GM12878 (cell line): ENCODE results near the gene HOXC5. TPM values are rescaled to one million over a fixed set of nuclear protein-coding genes. Genes with fewer than 3 reads are reported as not detected.

Experiments used
- ATAC-seq: fragments of 200-7000 bp; cut with Tn5 transposase; 3 replicates; pipeline ENCODE4 v1.9.1; 2020; ENCODE audit warnings: mild to moderate bottlenecking, moderate library complexity
- BruUV-seq: library from RNA; stranded (reverse); fragments of 400-500 nt; replicated peaks from 2 replicates; lab custom pipeline; 2021; lab: Mats Ljungman, UMichigan
- CTCF ChIA-PET: fragments of 300-600 bp; sonication (Branson Sonifier 250); formaldehyde crosslinking; extraction: SDS; loops from one replicate; lab custom pipeline; 2021; ENCODE audit warnings: inconsistent platforms; lab: Yijun Ruan, JAX
- POLR2A ChIA-PET: fragments of 350-600 bp; formaldehyde crosslinking; extraction: SDS; loops from one replicate; lab custom pipeline; 2021; ENCODE audit warnings: inconsistent platforms; lab: Charles Lee
- RAD21 ChIA-PET: fragments of 300-600 bp; sonication (Branson Sonifier 250); formaldehyde crosslinking; loops from one replicate; lab custom pipeline; 2023; ENCODE audit warnings: antibody characterized with exemption; ENCODE audit not compliant: unreplicated experiment; lab: Charles Lee
- SMC1A ChIA-PET: fragments of 300-600 bp; sonication (Branson Sonifier 250); formaldehyde crosslinking; loops from one replicate; lab custom pipeline; 2023; ENCODE audit not compliant: unreplicated experiment, uncharacterized antibody; lab: Charles Lee
- DNase-seq: peaks from one replicate; pipeline ENCODE4 v3.0.0-alpha.2; 2011; ENCODE audit warnings: low read depth, low spot score
- FAIRE-seq: peaks from 3 replicates; lab custom pipeline; 2011; peaks lifted over from hg19 to GRCh38; lab: Jason Lieb, UNC
- H2AFZ ChIP-seq: 2 replicates; pipeline ENCODE4 v1.6.0; 2011; ENCODE audit warnings: low read depth, low read length, control low read depth; ENCODE audit not compliant: control insufficient read depth
- H3K27ac ChIP-seq: 2 replicates; pipeline ENCODE4 v1.5.1; 2011; ENCODE audit warnings: control low read depth; ENCODE audit not compliant: control insufficient read depth, insufficient read depth
- H3K27me3 ChIP-seq, 2 experiments: replicated peaks in 1 of 2; 2 replicates each; pipeline versions ENCODE4 v1.6.0 to v1.6.1; 2011; ENCODE audit warnings: low read length in 1 of 2; ENCODE audit not compliant: control insufficient read depth in 2 of 2, insufficient read depth in 2 of 2
- H3K36me3 ChIP-seq, 2 experiments: 2 replicates each; pipeline ENCODE4 v1.5.1; 2011; ENCODE audit warnings: low read length in 1 of 2; ENCODE audit not compliant: control insufficient read depth in 2 of 2, insufficient read depth in 2 of 2
- H3K4me1 ChIP-seq: 2 replicates; pipeline ENCODE4 v1.6.1; 2011; ENCODE audit warnings: mild to moderate bottlenecking, low read length, moderate library complexity, mixed read lengths; ENCODE audit not compliant: control insufficient read depth, insufficient read depth
- H3K4me2 ChIP-seq: 2 replicates; pipeline ENCODE4 v1.6.0; 2011; ENCODE audit warnings: control low read depth; ENCODE audit not compliant: control insufficient read depth, insufficient read depth
- H3K4me3 ChIP-seq: fragments of 200-600 bp; sonication (generic); 2 replicates; pipeline ENCODE4 v1.5.1; 2016
- H3K79me2 ChIP-seq: 2 replicates; pipeline ENCODE4 v1.6.0; 2011; ENCODE audit warnings: low read length; ENCODE audit not compliant: control insufficient read depth, insufficient read depth
- H3K9ac ChIP-seq: 2 replicates; pipeline ENCODE4 v1.8.0; 2011; ENCODE audit warnings: low read length, control low read depth, mixed read lengths; ENCODE audit not compliant: control insufficient read depth, insufficient read depth
- H3K9me3 ChIP-seq: replicated peaks from 3 replicates; pipeline ENCODE4 v1.5.1; 2011; ENCODE audit warnings: mild to moderate bottlenecking, low read length; ENCODE audit not compliant: control insufficient read depth, insufficient read depth
- H4K20me1 ChIP-seq: 2 replicates; pipeline ENCODE4 v1.6.0; 2011; ENCODE audit not compliant: control insufficient read depth, insufficient read depth
- BRCA1 ChIP-seq: IDR thresholded peaks from 2 replicates; pipeline ENCODE4 v1.6.1; 2011; ENCODE audit warnings: low read depth, low read length, improper control_type of control experiment
- CEBPB ChIP-seq, 2 experiments: fragments of 150-350 bp in 1 of 2; IDR thresholded peaks; 2 replicates each; pipeline ENCODE4 v1.6.1; 2012 to 2014; ENCODE audit warnings: low read depth in 2 of 2, low read length in 2 of 2, borderline replicate concordance in 1 of 2, inconsistent platforms in 1 of 2
- CREB1 ChIP-seq: IDR thresholded peaks from 2 replicates; pipeline ENCODE4 v1.6.1; 2012; ENCODE audit warnings: low read depth, mild to moderate bottlenecking, inconsistent platforms
- JUNB ChIP-seq: IDR thresholded peaks from 2 replicates; pipeline ENCODE4 v1.6.1; 2016; ENCODE audit warnings: antibody characterized with exemption, mild to moderate bottlenecking
- NFIC ChIP-seq: IDR thresholded peaks from 2 replicates; pipeline ENCODE4 v1.6.1; 2012; ENCODE audit warnings: low read depth, mild to moderate bottlenecking, inconsistent platforms, low read length, moderate library complexity
- NFYA ChIP-seq: IDR thresholded peaks from 2 replicates; pipeline ENCODE4 v1.6.1; 2011; ENCODE audit warnings: low read depth, mild to moderate bottlenecking, low read length, improper control_type of control experiment, borderline replicate concordance
- NR2F1 ChIP-seq: fragments of 450-650 bp; conservative IDR thresholded peaks from 2 replicates; pipeline ENCODE4 v1.6.1; 2017; ENCODE audit warnings: mild to moderate bottlenecking
- SREBF2 ChIP-seq: IDR thresholded peaks from 2 replicates; pipeline ENCODE4 v1.6.1; 2012; ENCODE audit warnings: mild to moderate bottlenecking, low read length
- TARDBP ChIP-seq: IDR thresholded peaks from 2 replicates; pipeline ENCODE4 v1.6.1; 2016; ENCODE audit warnings: borderline replicate concordance
- ZNF384 ChIP-seq: IDR thresholded peaks from 2 replicates; pipeline ENCODE4 v1.6.1; 2012; ENCODE audit warnings: low read depth, mild to moderate bottlenecking, low read length, improper control_type of control experiment, borderline replicate concordance
- WGBS: methylation state at CpG from one replicate; pipeline ENCODE4 v1.1.6; 2016; ENCODE audit warnings: low lambda C conversion rate; ENCODE audit not compliant: insufficient replicate concordance, insufficient coverage; ENCODE audit errors: missing lambda C conversion rate; 5-methylcytosine and 5-hydroxymethylcytosine counted together
- in situ Hi-C: fragments of 300-500 bp; cut with MboI; formaldehyde crosslinking; loops from 9 replicates; pipeline ENCODE4 v1.14.3; 2018; ENCODE audit warnings: mixed read lengths
- intact Hi-C: fragments of 100-400 bp; cut with micrococcal nuclease; formaldehyde crosslinking; loops from one replicate; pipeline ENCODE4 v1.14.2; 2022; ENCODE audit not compliant: unreplicated experiment
- polyA plus RNA-seq, 11 experiments: library from polyadenylated mRNA; depleted of rRNA in 4 of 11; unstranded in 6 of 11; stranded (reverse) in 5 of 11; fragments of >200 nt; fragmentation: Nextera tagmentation in 4 of 11; fragmentation: Illumina TruSeq in 1 of 11; extraction: Ambion mirVana in 4 of 11; extraction: Trizol in 1 of 11; gene quantifications; 1 replicate in 1 of 11; 2 replicates in 10 of 11; pipeline versions ENCODE4 v1.2.1 to v1.2.3, GENCODE V29; 2011 to 2016; ENCODE audit warnings: inconsistent platforms in 2 of 11, missing spikeins in 2 of 11, low read depth in 1 of 11
- total RNA-seq, 4 experiments: library from RNA; depleted of rRNA in 3 of 4; stranded (reverse); fragments of >200 nt in 3 of 4; fragmentation: Illumina TruSeq in 1 of 4; extraction: Trizol in 1 of 4; gene quantifications; 2 replicates each; pipeline versions ENCODE4 v1.2.1 to v1.2.3, GENCODE V29; 2013 to 2021
- TF ChIP-seq, protein P1 (sequence below): IDR thresholded peaks from 2 replicates; pipeline ENCODE4 v1.6.1; 2012; ENCODE audit warnings: low read depth, low read length, improper control_type of control experiment
- TF ChIP-seq, protein P2 (sequence below), 3 experiments: IDR thresholded peaks in 2 of 3; conservative IDR thresholded peaks in 1 of 3; 2 replicates each; pipeline ENCODE4 v1.5.1; 2011; ENCODE audit warnings: low read depth in 3 of 3, low read length in 3 of 3, mild to moderate bottlenecking in 3 of 3, control low read depth in 2 of 3, moderate library complexity in 2 of 3, inconsistent platforms in 1 of 3, mixed read lengths in 1 of 3; ENCODE audit not compliant: control insufficient read depth in 2 of 3, insufficient read depth in 1 of 3; ENCODE audit errors: extremely low read depth in 1 of 3

The HOXC5 gene
- total and polyA plus RNA-seq, 10 of the 15 experiments (the other 5 are each of a cell fraction or from before 2014, with no cell fraction given) = 0.11 TPM; not detected in 9

DNA sequence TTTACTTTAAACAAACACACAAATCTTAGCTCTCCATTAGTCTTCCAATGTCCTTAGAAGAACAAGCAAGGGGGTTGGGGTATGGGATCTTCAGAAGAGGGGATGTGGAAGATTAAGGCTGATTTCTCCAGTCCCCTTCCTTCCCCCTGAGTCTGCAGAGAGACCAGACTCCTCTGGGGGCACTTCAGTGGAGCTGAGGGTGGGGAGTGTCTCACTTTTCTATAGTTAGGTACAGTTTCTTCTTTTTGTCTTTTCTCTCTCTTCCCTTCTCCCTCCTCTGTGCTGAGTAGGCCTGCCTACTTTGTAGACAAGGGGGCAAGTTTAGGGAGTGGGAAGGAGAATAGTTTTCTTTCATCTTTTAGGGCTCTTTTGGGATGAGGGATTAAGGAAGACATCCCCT, 23.3 kb downstream of the HOXC5 start:
- Histone ChIP-seq H3K4me3 (no peak overlapping the region), H3K9me3 (no peaks in the 10 kb centered on the region), H4K20me1 (no peaks in the 10 kb centered on the region), H3K4me2 (no peak overlapping the region; the same call in 1 of the 2 replicates), H3K79me2 (peaks cover 14% of the 10 kb centered on the region), H3K27me3 (no peaks in the 10 kb centered on the region), H2AFZ (no peak overlapping the region), H3K9ac (no peak overlapping the region), H3K4me1 (peaks cover 13% of the 10 kb centered on the region), H3K36me3 (no peaks in the 10 kb centered on the region), H3K27ac (no peak overlapping the region)
- FAIRE-seq = no peak
- no peak for ATAC-seq
- no TSS peak for BruUV-seq
- in situ Hi-C loops = no loop called here
- ChIA-PET RAD21 (interaction anchor here (0.8 to 1.0 kb wide), 3 partner anchors 11 to 81 kb away, joined by 3 read pairs; no protein-coding TSS in a partner anchor), POLR2A (interaction anchor here (0.8 to 1.7 kb wide), 3 partner anchors 8 to 32 kb away, joined by 3 to 4 read pairs (median 4); no protein-coding TSS in a partner anchor), CTCF (interaction anchor here (0.6 to 6.7 kb wide), 5 partner anchors 9 to 159 kb away, joined by 3 to 86 read pairs (median 3); partner anchors contain the start of genes HOXC5 and SMUG1), SMC1A (interaction anchor here (1.4 to 4.6 kb wide), 3 partner anchors 9 to 24 kb away, joined by 3 to 35 read pairs (median 9); partner anchors contain the start of gene HOXC5)
- DNase-seq = no peak
- TF ChIP-seq CEBPB (IDR thresholded peaks at IDR 0.05; ENCODE audit: borderline replicate concordance in 1 of 2, low read depth in 2 of 2, low read length in 2 of 2) = no peak
- TF ChIP-seq, protein P1, sequence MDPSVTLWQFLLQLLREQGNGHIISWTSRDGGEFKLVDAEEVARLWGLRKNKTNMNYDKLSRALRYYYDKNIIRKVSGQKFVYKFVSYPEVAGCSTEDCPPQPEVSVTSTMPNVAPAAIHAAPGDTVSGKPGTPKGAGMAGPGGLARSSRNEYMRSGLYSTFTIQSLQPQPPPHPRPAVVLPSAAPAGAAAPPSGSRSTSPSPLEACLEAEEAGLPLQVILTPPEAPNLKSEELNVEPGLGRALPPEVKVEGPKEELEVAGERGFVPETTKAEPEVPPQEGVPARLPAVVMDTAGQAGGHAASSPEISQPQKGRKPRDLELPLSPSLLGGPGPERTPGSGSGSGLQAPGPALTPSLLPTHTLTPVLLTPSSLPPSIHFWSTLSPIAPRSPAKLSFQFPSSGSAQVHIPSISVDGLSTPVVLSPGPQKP = no peak
- intact Hi-C loops = no loop called here

DNA sequence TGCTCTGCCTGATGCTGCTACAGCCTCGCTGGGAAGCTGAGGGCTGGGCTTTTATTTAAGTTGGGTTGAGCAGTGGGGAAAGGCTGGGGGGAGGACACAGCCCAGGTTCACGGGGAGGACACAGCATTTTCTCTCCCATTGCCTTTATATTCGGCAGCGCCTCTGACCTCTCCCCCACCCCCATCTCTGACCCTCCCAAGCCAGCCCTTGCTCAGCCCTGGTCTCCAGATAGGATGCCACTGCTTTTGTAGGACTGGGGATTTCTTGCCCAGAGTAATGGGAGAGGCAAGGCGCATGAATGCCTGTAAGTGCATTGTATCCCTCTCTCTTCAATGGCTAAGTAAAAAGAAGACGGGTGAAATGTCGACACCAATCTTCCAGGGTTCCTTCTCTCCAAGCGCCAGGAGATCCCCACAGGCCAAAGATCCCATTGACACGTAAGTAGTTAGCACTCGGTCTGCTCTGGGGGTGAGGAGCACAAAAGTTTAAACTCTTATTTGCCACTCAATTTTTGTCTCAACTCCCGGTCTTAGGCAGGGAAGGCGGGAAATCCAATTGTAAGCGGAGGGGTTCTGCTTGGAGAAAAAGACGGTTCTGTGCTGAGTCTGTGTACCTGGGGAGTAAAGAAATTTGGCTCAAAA, 25.4 kb downstream of the HOXC5 start:
- intact Hi-C loops (no loop called here), in situ Hi-C loops (no loop called here)
- no peaks in the 10 kb centered on the region for H4K20me1 ChIP-seq
- H3K79me2 ChIP-seq = peaks cover 14% of the 10 kb centered on the region
- SMC1A ChIA-PET = interaction anchor here (0.7 to 1.5 kb wide), 2 partner anchors 26 to 133 kb away, joined by 3 to 6 read pairs; partner anchors contain the start of gene HOXC5
- WGBS = 95% methylated on average over 13 of the region's 14 CpGs
- H3K4me1 ChIP-seq = no peaks in the 10 kb centered on the region
- H3K4me3 ChIP-seq = no peak overlapping the region
- FAIRE-seq = no peak
- no peaks in the 10 kb centered on the region for H3K36me3 ChIP-seq
- H3K9ac ChIP-seq = no peak overlapping the region
- no peaks in the 10 kb centered on the region for H3K9me3 ChIP-seq
- DNase-seq = no peak
- no peaks in the 10 kb centered on the region for H3K27me3 ChIP-seq
- RAD21 ChIA-PET = no interaction called here
- H3K27ac ChIP-seq = no peak overlapping the region
- ATAC-seq = no peak
- CTCF ChIA-PET = interaction anchor here (6.7 kb wide), 1 partner anchor 24 kb away, joined by 86 read pairs; the partner anchor contains the start of gene HOXC5
- H3K4me2 ChIP-seq = no peak overlapping the region
- POLR2A ChIA-PET = no interaction called here
- no peak overlapping the region for H2AFZ ChIP-seq
- BruUV-seq = no TSS peak
- no peak for TF ChIP-seq NFIC
- no peak for TF ChIP-seq ZNF384
- TF ChIP-seq, protein P1 = no peak
- no peak for TF ChIP-seq CREB1
- TF ChIP-seq TARDBP = no peak
- no peak for TF ChIP-seq BRCA1
- no peak for TF ChIP-seq NFYA
- TF ChIP-seq JUNB = no peak
- TF ChIP-seq, protein P2, sequence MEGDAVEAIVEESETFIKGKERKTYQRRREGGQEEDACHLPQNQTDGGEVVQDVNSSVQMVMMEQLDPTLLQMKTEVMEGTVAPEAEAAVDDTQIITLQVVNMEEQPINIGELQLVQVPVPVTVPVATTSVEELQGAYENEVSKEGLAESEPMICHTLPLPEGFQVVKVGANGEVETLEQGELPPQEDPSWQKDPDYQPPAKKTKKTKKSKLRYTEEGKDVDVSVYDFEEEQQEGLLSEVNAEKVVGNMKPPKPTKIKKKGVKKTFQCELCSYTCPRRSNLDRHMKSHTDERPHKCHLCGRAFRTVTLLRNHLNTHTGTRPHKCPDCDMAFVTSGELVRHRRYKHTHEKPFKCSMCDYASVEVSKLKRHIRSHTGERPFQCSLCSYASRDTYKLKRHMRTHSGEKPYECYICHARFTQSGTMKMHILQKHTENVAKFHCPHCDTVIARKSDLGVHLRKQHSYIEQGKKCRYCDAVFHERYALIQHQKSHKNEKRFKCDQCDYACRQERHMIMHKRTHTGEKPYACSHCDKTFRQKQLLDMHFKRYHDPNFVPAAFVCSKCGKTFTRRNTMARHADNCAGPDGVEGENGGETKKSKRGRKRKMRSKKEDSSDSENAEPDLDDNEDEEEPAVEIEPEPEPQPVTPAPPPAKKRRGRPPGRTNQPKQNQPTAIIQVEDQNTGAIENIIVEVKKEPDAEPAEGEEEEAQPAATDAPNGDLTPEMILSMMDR (IDR thresholded peaks at IDR 0.05 in 2 of 3, conservative IDR thresholded peaks at IDR 0.05 in 1 of 3; ENCODE audit: control insufficient read depth in 2 of 3, extremely low read depth in 1 of 3, insufficient read depth in 1 of 3, low read depth in 3 of 3, low read length in 3 of 3) = no peak
- no peak for TF ChIP-seq NR2F1
- no peak for TF ChIP-seq SREBF2
